HepG2 (cell line): ENCODE results near the gene GPAT3. TPM values are rescaled to one million over a fixed set of nuclear protein-coding genes. Genes with fewer than 3 reads are reported as not detected.

Experiments used
- EP300 ChIP-seq, 3 experiments: sonication (generic) in 1 of 3; formaldehyde crosslinking in 1 of 3; IDR thresholded peaks; 2 replicates each; pipeline versions ENCODE4 v1.5.1 to v1.6.1; 2011 to 2020; ENCODE audit warnings: low read depth in 2 of 3, low read length in 2 of 3, borderline replicate concordance in 1 of 3, improper control_type of control experiment in 1 of 3, mild to moderate bottlenecking in 1 of 3, missing genetic modification reagents in 1 of 3, moderate library complexity in 1 of 3
- ETV6 ChIP-seq: sonication (generic); formaldehyde crosslinking; conservative IDR thresholded peaks from 2 replicates; pipeline ENCODE4 v1.4.0; 2020; ENCODE audit warnings: missing genetic modification reagents
- FOXO1 ChIP-seq: sonication (generic); formaldehyde crosslinking; IDR thresholded peaks from 2 replicates; pipeline ENCODE4 v1.4.0; 2020; ENCODE audit warnings: missing genetic modification reagents
- GATAD2A ChIP-seq: IDR thresholded peaks from 2 replicates; pipeline ENCODE4 v1.6.1; 2016
- HMG20A ChIP-seq: IDR thresholded peaks from 2 replicates; pipeline ENCODE4 v1.6.1; 2016; ENCODE audit warnings: borderline replicate concordance
- MAFG ChIP-seq: sonication (generic); formaldehyde crosslinking; IDR thresholded peaks from 2 replicates; pipeline ENCODE4 v1.5.1; 2020; ENCODE audit warnings: mild to moderate bottlenecking, missing genetic modification reagents
- NR2F6 ChIP-seq, 2 experiments: IDR thresholded peaks; 2 replicates each; pipeline ENCODE4 v1.6.1; 2016; ENCODE audit warnings: antibody characterized with exemption in 1 of 2, mild to moderate bottlenecking in 1 of 2
- PAXIP1 ChIP-seq: sonication (generic); formaldehyde crosslinking; conservative IDR thresholded peaks from 2 replicates; pipeline ENCODE4 v1.4.0; 2020; ENCODE audit warnings: mild to moderate bottlenecking, missing genetic modification reagents, moderate library complexity
- RARA ChIP-seq: IDR thresholded peaks from 2 replicates; pipeline ENCODE4 v1.6.1; 2016; ENCODE audit warnings: missing genetic modification reagents, missing compliant biosample characterization
- RFX1 ChIP-seq: fragments of 450-650 bp; IDR thresholded peaks from 2 replicates; pipeline ENCODE4 v1.6.1; 2017
- SALL1 ChIP-seq: sonication (generic); formaldehyde crosslinking; IDR thresholded peaks from 2 replicates; pipeline ENCODE4 v1.8.0; 2022; ENCODE audit warnings: mild to moderate bottlenecking, missing genetic modification reagents
- SMAD3 ChIP-seq: sonication (generic); formaldehyde crosslinking; IDR thresholded peaks from 2 replicates; pipeline ENCODE4 v1.4.0; 2020; ENCODE audit warnings: missing genetic modification reagents
- TBL1XR1 ChIP-seq: fragments of 150-350 bp; IDR thresholded peaks from 2 replicates; pipeline ENCODE4 v1.6.1; 2014; ENCODE audit warnings: borderline replicate concordance, low read length; ENCODE audit not compliant: partially characterized antibody
- TOPORS ChIP-seq: sonication (generic); formaldehyde crosslinking; IDR thresholded peaks from 2 replicates; pipeline ENCODE4 v1.8.0; 2023; ENCODE audit warnings: mild to moderate bottlenecking, missing genetic modification reagents
- ZNF274 ChIP-seq: sonication (generic); formaldehyde crosslinking; IDR thresholded peaks from 2 replicates; pipeline ENCODE4 v1.5.1; 2020; ENCODE audit warnings: mild to moderate bottlenecking, missing genetic modification reagents
- ZNF3 ChIP-seq: IDR thresholded peaks from 2 replicates; pipeline ENCODE4 v1.7.0; 2017; ENCODE audit warnings: inconsistent platforms
- ZNF891 ChIP-seq: sonication (generic); formaldehyde crosslinking; IDR thresholded peaks from 2 replicates; pipeline ENCODE4 v1.5.0; 2020; ENCODE audit warnings: mild to moderate bottlenecking, missing genetic modification reagents
- polyA plus RNA-seq, 8 experiments: library from polyadenylated mRNA; depleted of rRNA in 3 of 8; stranded (reverse) in 7 of 8; unstranded in 1 of 8; fragments of >200 nt; fragmentation: Illumina TruSeq in 4 of 8; extraction: Trizol in 4 of 8; gene quantifications; 2 replicates each; pipeline versions ENCODE4 v1.2.1 to v1.2.3, GENCODE V29; 2011 to 2016; ENCODE audit warnings: low read depth in 4 of 8, missing spikeins in 1 of 8, mixed read lengths in 1 of 8; ENCODE audit not compliant: insufficient read depth in 1 of 8
- total RNA-seq, 5 experiments: library from RNA; depleted of rRNA; stranded (reverse); fragments of >200 nt; fragmentation: Illumina TruSeq; extraction: Trizol; gene quantifications; 2 replicates each; pipeline ENCODE4 v1.2.3, GENCODE V29; 2016; ENCODE audit warnings: low read depth in 1 of 5
- TF ChIP-seq, protein P1 (sequence below): IDR thresholded peaks from 2 replicates; pipeline ENCODE4 v1.6.1; 2016
- TF ChIP-seq, protein P2 (sequence below): IDR thresholded peaks from 2 replicates; pipeline ENCODE4 v1.6.1; 2016; ENCODE audit warnings: low read depth
- TF ChIP-seq, protein P3 (sequence below): IDR thresholded peaks from 2 replicates; pipeline ENCODE4 v1.6.1; 2018; ENCODE audit warnings: missing genetic modification reagents, mild to moderate bottlenecking, missing compliant biosample characterization
- TF ChIP-seq, protein P4 (sequence below): sonication (generic); formaldehyde crosslinking; IDR thresholded peaks from 2 replicates; pipeline ENCODE4 v1.5.1; 2020; ENCODE audit warnings: mild to moderate bottlenecking, moderate library complexity, missing genetic modification reagents

The GPAT3 gene
- total and polyA plus RNA-seq, 2 of the 13 experiments (the other 11 are each of a cell fraction or from before 2014, with no cell fraction given), result 2.4 to 2.6 TPM

DNA sequence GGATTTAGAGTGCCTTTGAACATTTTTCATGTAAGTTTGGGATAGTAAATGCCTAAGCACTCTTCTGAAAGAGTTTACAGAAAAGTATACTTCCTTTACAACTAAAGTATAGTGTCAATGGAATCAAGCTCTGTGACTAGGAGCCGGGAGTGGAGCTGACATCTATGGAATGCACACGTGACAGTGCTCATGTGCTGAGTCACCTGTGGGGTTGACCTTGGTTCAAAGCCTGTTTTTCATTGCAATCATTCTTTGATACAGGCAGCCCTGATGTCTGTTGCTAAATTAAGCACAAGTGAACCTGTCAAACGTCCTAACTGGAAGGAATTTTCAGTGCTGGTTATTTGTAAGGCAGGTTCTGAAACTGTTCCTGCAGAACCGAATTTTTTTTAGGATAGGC, 82.5 kb downstream of the GPAT3 start (continued):
- TF ChIP-seq FOXO1 (0 out of 2 replicates have a peak, but pooled peaks have one; percentile 11), ZNF274 (CRISPR knock-in tag) (no peak), ETV6 (CRISPR knock-in tag) (no peak), ZNF3 (CRISPR knock-in tag) (no peak), SALL1 (CRISPR knock-in tag) (peak; percentile 37; the same call in 1 of the 2 replicates), GATAD2A (CRISPR knock-in tag) (peak; percentile 59; the same call in 1 of the 2 replicates), EP300 (IDR thresholded peaks at IDR 0.05; ENCODE audit: low read depth in 2 of 2, low read length in 2 of 2) (peak in 1 of 2 experiments; percentile 26; a peak in 1 of 4 replicates), EP300 (CRISPR knock-in tag; IDR thresholded peaks at IDR 0.05; ENCODE audit: borderline replicate concordance) (peak; percentile 24; the same call in 1 of the 2 replicates), TBL1XR1 (no peak), NR2F6 (IDR thresholded peaks at IDR 0.05) (no peak), NR2F6 (CRISPR knock-in tag; IDR thresholded peaks at IDR 0.05) (peak; percentile 69), PAXIP1 (0 out of 2 replicates have a peak, but pooled peaks have one; percentile 18), MAFG (CRISPR knock-in tag) (peak; percentile 57; the same call in 1 of the 2 replicates), SMAD3 (CRISPR knock-in tag) (peak; percentile 41; the same call in 1 of the 2 replicates), ZNF891 (CRISPR knock-in tag) (no peak), HMG20A (0 out of 2 replicates have a peak, but pooled peaks have one; percentile 15), RARA (CRISPR knock-in tag) (peak; percentile 56), TOPORS (CRISPR knock-in tag) (no peak), RFX1 (no peak)
- TF ChIP-seq, protein P1, sequence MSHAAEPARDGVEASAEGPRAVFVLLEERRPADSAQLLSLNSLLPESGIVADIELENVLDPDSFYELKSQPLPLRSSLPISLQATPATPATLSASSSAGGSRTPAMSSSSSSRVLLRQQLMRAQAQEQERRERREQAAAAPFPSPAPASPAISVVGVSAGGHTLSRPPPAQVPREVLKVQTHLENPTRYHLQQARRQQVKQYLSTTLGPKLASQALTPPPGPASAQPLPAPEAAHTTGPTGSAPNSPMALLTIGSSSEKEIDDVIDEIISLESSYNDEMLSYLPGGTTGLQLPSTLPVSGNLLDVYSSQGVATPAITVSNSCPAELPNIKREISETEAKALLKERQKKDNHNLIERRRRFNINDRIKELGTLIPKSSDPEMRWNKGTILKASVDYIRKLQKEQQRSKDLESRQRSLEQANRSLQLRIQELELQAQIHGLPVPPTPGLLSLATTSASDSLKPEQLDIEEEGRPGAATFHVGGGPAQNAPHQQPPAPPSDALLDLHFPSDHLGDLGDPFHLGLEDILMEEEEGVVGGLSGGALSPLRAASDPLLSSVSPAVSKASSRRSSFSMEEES (CRISPR knock-in tag), result peak; percentile 97
- TF ChIP-seq, protein P2, sequence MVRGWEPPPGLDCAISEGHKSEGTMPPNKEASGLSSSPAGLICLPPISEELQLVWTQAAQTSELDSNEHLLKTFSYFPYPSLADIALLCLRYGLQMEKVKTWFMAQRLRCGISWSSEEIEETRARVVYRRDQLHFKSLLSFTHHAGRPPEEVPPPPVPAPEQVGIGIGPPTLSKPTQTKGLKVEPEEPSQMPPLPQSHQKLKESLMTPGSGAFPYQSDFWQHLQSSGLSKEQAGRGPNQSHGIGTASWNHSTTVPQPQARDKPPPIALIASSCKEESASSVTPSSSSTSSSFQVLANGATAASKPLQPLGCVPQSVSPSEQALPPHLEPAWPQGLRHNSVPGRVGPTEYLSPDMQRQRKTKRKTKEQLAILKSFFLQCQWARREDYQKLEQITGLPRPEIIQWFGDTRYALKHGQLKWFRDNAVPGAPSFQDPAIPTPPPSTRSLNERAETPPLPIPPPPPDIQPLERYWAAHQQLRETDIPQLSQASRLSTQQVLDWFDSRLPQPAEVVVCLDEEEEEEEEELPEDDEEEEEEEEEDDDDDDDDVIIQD, result 0 out of 2 replicates have a peak, but pooled peaks have one; percentile 27
- TF ChIP-seq, protein P3, sequence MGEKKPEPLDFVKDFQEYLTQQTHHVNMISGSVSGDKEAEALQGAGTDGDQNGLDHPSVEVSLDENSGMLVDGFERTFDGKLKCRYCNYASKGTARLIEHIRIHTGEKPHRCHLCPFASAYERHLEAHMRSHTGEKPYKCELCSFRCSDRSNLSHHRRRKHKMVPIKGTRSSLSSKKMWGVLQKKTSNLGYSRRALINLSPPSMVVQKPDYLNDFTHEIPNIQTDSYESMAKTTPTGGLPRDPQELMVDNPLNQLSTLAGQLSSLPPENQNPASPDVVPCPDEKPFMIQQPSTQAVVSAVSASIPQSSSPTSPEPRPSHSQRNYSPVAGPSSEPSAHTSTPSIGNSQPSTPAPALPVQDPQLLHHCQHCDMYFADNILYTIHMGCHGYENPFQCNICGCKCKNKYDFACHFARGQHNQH (CRISPR knock-in tag), result peak; percentile 42; the same call in 1 of the 2 replicates
- TF ChIP-seq, protein P4, sequence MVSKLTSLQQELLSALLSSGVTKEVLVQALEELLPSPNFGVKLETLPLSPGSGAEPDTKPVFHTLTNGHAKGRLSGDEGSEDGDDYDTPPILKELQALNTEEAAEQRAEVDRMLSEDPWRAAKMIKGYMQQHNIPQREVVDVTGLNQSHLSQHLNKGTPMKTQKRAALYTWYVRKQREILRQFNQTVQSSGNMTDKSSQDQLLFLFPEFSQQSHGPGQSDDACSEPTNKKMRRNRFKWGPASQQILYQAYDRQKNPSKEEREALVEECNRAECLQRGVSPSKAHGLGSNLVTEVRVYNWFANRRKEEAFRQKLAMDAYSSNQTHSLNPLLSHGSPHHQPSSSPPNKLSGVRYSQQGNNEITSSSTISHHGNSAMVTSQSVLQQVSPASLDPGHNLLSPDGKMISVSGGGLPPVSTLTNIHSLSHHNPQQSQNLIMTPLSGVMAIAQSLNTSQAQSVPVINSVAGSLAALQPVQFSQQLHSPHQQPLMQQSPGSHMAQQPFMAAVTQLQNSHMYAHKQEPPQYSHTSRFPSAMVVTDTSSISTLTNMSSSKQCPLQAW (CRISPR knock-in tag), result 0 out of 2 replicates have a peak, but pooled peaks have one; percentile 21
